Measurements from ENCODE around the gene CEBPG. TPM values are rescaled to one million over a fixed set of nuclear protein-coding genes. Genes with fewer than 3 reads are reported as not detected.

The CEBPG gene
- polyA plus RNA-seq, 3 donors = 8.3 to 19.3 (median 15.4) TPM

- no peak overlapping the region for H3K27ac ChIP-seq (ENCODE audit: low read depth, low read length)
- 84 to 89% (median 88%) methylated on average over 22 to 24 of the region's 24 CpGs for WGBS, 3 donors
These were observed 27.6 kb downstream of the CEBPG start for GRCh38 chr19:33400856-33401682.

DNA sequence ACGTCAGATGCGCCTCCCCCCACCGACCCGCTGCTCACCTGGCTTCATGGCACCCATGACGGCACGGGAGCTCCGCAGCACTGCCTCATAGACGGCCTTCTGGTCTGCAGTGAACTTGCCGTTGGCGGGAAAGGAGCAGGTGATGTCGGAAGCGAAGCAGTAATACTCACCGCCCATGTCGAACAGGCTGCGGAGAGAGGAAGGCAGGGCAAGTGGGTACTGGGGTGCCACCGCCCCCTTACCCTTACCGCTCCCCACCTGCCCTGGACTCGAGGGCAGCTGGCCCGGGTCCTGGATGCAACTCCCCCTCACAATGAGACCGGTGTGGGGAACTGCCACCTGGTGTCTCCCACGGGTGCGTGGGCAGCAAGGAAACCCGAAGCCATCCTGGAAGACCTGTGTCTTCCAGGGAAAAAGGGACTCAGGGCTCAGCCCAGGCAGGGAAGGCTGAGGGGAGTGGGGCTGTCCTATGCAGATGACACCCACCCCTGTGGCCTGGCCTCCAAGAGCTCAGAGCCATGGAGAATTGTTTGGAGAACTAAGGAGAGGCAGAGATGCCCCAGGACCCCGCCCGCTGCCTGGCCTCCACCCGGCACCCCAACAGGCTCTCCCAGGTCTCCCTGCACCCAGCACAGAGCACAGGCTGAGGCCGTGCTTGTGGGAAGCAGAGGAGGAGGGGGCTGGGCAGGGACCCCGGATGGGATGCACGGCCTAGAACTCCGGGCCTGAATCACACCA is 28.3 kb downstream of the CEBPG start:
- H3K27ac ChIP-seq (ENCODE audit: low read depth, low read length) = no peak overlapping the region
- WGBS, 3 donors = 77 to 95% (median 94%) methylated on average over 29 to 30 of the region's 30 CpGs

- no peak overlapping the region for H3K27ac ChIP-seq (ENCODE audit: low read depth, low read length)
- WGBS, 3 donors = 78 to 85% (median 83%) methylated on average over 17 to 18 of the region's 18 CpGs
These were observed 29.1 kb downstream of the CEBPG start for GRCh38 chr19:33402421-33403220.

GRCh38 chr19:33403221-33403972 is 29.9 kb downstream of the CEBPG start:
- H3K27ac ChIP-seq (ENCODE audit: low read depth, low read length) = no peak overlapping the region
- WGBS, 3 donors = 33 to 84% (median 70%) methylated on average over 18 of the region's 18 CpGs

- no peak overlapping the region for H3K27ac ChIP-seq (ENCODE audit: low read depth, low read length)
- 70 to 90% (median 90%) methylated on average over 6 of the region's 6 CpGs for WGBS, 3 donors
These were observed 30.4 kb downstream of the CEBPG start for GRCh38 chr19:33403973-33404304.

DNA sequence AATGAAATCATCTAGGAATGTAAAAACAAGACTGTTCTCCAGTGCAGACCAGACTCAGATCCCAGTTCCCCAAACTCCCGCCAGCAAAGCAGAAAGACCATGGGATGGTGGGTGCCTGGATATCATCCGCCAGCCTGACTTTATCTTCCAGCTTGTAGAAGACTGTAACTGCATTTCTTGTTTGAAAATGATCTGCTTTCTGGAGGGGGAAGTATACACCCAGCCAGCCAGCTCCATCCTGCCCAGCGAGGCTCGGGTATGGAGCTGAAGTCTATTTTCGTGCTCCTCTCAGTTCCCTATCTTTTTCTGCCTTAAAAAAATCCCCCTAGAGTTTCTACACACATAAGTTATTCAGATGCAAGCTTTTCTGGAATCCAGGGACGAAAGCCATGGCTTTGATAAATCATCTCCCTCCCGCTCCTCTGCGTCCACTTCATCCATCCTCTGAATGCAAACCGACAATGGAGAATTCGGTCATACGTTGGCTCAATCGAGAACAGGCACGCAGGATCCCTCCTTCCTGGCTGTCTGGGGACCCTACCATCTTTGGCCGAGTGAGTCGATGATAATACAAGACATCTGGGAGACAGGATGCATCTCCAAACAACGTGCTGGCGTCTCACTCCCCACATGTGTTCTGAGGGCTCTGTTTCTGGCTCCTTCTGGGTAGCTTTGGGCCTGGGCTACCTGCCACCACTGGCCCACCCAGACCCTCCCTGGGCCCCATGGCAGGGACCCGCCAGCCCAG is 31.2 kb downstream of the CEBPG start:
- WGBS, 3 donors = 60 to 82% (median 67%) methylated on average over 18 of the region's 18 CpGs
- no peak overlapping the region for H3K27ac ChIP-seq (ENCODE audit: low read depth, low read length)

- H3K27ac ChIP-seq (ENCODE audit: low read depth, low read length) = no peak overlapping the region
- WGBS, 3 donors = 50 to 90% (median 73%) methylated on average over 8 of the region's 8 CpGs
These were observed 31.7 kb downstream of the CEBPG start for GRCh38 chr19:33405254-33405552.

DNA sequence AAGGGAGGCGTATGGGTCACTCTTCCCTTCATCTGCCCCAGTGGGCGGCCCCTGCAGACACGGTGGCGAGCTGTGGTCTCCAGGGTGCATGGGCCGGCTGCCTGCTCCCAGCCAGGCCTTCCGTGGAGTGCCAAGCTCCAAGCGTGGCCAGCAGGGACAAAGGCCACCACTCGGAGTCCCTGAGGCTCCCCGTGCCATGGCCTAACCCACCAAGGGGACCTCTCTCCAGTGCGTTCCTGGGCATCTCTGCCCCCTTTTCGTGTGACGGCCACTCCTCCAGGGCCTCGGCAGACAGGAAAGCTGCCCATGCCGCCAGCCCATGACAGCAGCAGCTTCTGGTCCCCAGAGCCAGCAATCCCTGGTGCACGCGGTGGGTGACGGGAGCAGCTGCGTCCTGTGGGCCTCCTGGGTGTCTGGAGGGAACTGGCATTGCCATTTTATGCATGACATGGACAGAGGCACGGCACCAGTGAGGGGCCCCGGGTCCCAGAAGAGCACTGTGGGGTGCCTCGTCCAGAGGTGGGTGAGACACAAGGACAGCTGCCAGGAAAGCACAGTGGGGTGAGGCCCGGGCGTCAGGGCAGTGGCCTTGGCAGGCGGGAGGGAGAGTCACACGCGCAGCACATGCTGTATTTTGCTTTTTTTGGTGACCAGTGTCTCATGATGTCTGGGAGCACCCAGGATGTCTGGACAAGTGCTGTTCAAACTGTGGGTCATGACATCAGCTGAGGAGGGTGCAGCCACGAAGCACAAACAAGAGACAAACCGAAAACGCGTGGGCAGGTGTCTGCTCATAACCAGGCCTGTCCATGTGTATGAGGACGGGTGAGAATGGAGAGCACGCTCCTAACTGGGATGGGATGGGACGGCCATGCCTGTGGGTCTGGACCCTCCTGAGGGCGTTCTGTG is 32.3 kb downstream of the CEBPG start:
- H3K27ac ChIP-seq (ENCODE audit: low read depth, low read length) = no peak overlapping the region
- WGBS, 3 donors = 77 to 88% (median 88%) methylated on average over 34 of the region's 34 CpGs

DNA sequence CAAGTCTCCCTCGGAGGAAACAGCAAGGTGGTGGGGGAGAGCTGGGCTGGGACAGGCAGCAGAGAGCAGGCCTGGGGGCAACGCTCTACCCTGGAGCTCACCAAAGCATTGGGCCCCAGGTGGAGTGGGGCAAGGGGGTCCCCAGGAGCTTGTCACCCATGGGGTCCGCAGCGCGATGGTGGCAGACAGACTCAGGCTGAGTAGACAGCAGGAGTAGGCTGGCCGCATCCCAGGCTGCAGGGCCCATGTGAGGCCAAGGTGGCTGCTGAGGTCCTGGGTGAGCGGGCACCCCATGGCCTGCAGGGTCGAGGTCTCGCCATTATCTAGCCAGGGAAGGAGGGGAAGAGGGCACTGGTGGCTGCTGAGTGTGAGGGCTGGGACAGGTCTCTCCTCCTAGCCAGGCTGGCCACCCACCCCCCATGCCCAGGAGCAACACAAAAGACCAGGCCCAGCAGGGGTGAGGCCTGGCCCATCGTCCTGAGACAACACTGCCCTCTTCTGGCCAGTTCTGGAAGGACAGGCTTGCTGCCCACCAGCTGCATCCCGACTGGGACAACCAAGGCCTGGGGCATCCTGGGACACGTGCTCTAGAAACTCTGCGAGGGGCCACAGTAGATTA is 33.1 kb downstream of the CEBPG start:
- H3K27ac ChIP-seq (ENCODE audit: low read depth, low read length) = no peak overlapping the region
- 59 to 63% (median 63%) methylated on average over 13 of the region's 13 CpGs for WGBS, 3 donors

DNA sequence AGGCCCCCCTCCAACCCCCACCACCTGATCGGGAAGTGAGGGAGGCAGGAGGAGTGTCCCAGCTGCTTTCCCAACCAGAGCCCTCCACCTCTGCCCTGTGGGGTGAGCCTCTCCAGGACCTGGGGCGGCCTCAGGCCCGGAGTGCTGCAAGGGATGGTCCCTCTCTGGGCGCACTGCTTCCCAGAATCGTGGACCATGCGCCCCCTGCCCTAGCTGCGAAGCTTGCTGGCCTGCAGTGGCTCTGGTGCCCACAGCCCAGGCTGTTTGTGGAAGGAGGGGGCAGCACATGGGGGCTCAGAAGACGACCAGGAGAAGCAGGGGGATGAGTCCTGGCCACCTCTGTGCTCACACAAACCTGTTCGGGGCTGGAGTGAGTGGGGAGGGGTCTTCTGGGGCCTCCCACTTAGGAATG is 33.6 kb downstream of the CEBPG start:
- WGBS, 3 donors = 50 to 54% (median 53%) methylated on average over 9 of the region's 9 CpGs
- no peak overlapping the region for H3K27ac ChIP-seq (ENCODE audit: low read depth, low read length)

GRCh38 chr19:33407716-33408115 is 34.2 kb downstream of the CEBPG start:
- no peak overlapping the region for H3K27ac ChIP-seq (ENCODE audit: low read depth, low read length)
- 65 to 86% (median 74%) methylated on average over 12 of the region's 12 CpGs for WGBS, 3 donors

DNA sequence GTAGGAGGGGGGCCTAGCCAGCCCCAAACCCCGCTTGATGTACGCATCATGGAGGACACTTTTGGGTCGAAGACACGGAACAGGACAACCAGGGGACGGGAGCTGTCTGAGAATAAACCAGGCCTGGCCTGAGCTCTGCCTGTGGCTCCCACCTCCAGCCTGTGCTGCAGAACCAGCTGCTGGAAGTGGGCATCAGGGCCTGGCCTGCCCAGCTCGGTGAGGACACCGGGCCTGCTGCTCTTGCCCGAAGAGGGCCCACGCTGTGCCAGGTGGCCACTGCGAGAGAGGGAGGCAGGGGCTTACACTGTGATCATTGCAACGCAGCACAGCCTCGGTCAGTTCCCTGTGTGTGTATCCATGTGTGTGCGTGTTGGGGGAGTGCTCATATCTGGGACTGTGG is 34.6 kb downstream of the CEBPG start:
- no peak overlapping the region for H3K27ac ChIP-seq (ENCODE audit: low read depth, low read length)
- 85 to 87% (median 86%) methylated on average over 13 of the region's 13 CpGs for WGBS, 3 donors

GRCh38 chr19:33408538-33409434 is 35.3 kb downstream of the CEBPG start:
- WGBS, 3 donors = 82 to 93% (median 87%) methylated on average over 18 of the region's 18 CpGs

DNA sequence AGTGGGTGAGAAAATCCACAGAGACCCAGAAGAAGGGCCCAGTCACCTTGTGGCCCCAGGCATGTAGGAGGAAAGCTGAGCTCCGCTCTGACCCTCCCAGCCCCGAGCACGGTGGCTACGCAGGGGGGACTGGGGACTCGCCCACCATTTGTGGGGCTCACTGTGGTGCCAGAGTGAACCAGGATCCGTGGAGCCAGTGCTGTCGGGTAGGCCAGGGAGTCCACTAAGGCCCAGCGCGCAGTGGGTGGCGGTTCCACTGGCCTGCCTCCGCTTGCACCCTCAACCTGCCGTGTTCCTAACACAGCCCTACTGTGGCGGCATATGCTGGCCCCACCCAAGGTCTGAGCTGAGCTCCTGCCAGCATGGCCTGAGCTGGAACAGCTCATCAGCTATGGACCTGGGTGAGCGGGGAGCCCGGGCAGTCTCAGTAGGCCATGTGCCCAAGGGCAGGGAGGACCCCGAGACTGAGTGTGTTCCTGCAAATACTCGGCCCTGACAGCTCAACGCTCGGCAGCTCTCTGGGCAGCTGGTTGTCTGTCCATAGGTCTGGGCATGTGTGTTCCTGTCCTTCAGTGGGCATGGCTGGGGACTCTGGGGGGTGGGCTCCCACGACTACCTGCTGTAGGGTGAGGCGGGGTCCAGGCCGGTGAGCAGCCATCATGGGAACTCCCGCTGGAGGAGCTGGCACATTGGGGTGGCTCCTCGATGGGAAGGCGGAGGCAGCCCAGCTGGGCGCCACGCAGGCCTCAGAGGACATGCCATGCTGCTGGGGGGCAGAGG is 36.6 kb downstream of the CEBPG start:
- no peak overlapping the region for H3K27ac ChIP-seq (ENCODE audit: low read depth, low read length)
- whole genome bisulfite sequencing, 3 donors = 93 to 95% (median 95%) methylated on average over 27 of the region's 27 CpGs

More at GRCh38 chr19:33408538-33409434, 35.3 kb downstream of the CEBPG start:
- no peak overlapping the region for H3K27ac ChIP-seq (ENCODE audit: low read depth, low read length)

DNA sequence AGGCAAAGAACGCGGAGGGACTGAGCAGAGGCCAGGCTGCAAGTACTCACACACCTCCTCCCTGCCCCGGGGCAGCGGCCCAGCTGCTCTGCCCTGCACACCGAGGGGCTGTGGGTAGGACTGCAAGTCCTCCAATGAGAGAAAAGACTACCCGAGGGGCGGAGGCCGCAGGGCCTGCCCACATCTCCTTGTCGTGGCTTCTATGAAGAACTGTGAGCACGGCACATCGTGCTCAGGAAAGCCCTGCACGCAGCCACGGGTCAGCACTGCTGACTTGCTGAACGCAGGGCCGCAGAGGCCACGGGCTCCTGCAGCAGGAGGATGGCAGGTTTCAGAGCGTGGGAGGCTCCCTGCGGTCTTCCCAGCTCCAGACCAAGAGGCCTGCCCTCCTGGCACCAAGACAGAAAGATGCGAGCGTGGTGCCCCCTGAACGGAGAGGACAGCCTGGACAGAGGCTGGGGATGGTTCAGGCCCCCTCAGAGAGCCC is 37.4 kb downstream of the CEBPG start:
- WGBS, 3 donors = 81 to 86% (median 85%) methylated on average over 21 of the region's 21 CpGs
- H3K27ac ChIP-seq (ENCODE audit: low read depth, low read length) = no peak overlapping the region
